ENCODE measurements around the gene EGFL7. TPM values are rescaled to one million over a fixed set of nuclear protein-coding genes. Genes with fewer than 3 reads are reported as not detected.
"Not testable (repeated sequence)": the region's sequence is repeated elsewhere in the genome, so short reads cannot be mapped to it uniquely, and the experiment has no call there.

EGFL7 gene
- total and polyA plus RNA-seq, 10 of the 15 experiments (the other 5 are each of a cell fraction or from before 2014, with no cell fraction given), result 0.06 to 0.46 (median 0.19) TPM; not detected in 5

DNA sequence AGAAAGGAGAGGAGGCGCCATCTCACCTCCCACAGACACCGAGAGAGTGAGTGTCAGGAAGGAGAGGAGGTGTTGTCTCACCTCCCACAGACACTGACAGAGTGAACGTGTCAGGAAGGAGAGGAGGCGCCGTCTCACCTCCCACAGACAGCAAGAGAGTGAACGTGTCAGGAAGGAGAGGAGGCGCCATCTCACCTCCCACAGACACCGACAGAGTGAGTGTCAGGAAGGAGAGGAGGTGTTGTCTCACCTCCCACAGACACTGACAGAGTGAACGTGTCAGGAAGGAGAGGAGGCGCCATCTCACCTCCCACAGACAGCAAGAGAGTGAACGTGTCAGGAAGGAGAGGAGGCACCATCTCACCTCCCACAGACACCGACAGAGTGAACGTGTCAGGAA is 30.6 kb upstream of the EGFL7 start:
- FAIRE-seq; DNase-seq (ENCODE audit: low read depth, low spot score); H2AFZ ChIP-seq (ENCODE audit: control insufficient read depth, low read depth, low read length); H3K9ac ChIP-seq (ENCODE audit: control insufficient read depth, insufficient read depth, low read length); H3K27ac ChIP-seq (ENCODE audit: control insufficient read depth, insufficient read depth); H3K27me3 ChIP-seq (replicated peaks in 1 of 2; ENCODE audit: control insufficient read depth in 2 of 2, insufficient read depth in 2 of 2, low read length in 1 of 2); in situ Hi-C loops (cut with MboI); H3K36me3 ChIP-seq (ENCODE audit: control insufficient read depth in 2 of 2, insufficient read depth in 2 of 2, low read length in 1 of 2); H3K79me2 ChIP-seq (ENCODE audit: control insufficient read depth, insufficient read depth, low read length); intact Hi-C loops (cut with micrococcal nuclease; ENCODE audit: unreplicated experiment); ATAC-seq; H4K20me1 ChIP-seq (ENCODE audit: control insufficient read depth, insufficient read depth); H3K4me2 ChIP-seq (ENCODE audit: control insufficient read depth, insufficient read depth); H3K4me3 ChIP-seq; POLR2A ChIA-PET; H3K9me3 ChIP-seq (replicated peaks; ENCODE audit: control insufficient read depth, insufficient read depth, low read length); BruUV-seq (replicated peaks); H3K4me1 ChIP-seq (ENCODE audit: control insufficient read depth, insufficient read depth, low read length): not testable (repeated sequence)
- CTCF ChIA-PET, result interaction anchor here (0.8 to 1.4 kb wide), 9 partner anchors 10 to 223 kb away, joined by 3 to 34 read pairs (median 4); no protein-coding TSS in a partner anchor
- RAD21 ChIA-PET (ENCODE audit: unreplicated experiment), result interaction anchor here (0.6 to 1.4 kb wide), 6 partner anchors 11 to 147 kb away, joined by 3 to 9 read pairs (median 4); no protein-coding TSS in a partner anchor
- 17% methylated on average over 4 of the region's 13 CpGs for WGBS (ENCODE audit: insufficient coverage, insufficient replicate concordance, low lambda C conversion rate, missing lambda C conversion rate)
- SMC1A ChIA-PET (ENCODE audit: uncharacterized antibody, unreplicated experiment), result interaction anchor here (0.8 to 1.4 kb wide), 5 partner anchors 40 to 147 kb away, joined by 3 to 16 read pairs (median 3); no protein-coding TSS in a partner anchor

- WGBS (ENCODE audit: insufficient coverage, insufficient replicate concordance, low lambda C conversion rate, missing lambda C conversion rate), result 60% methylated on average over 36 of the region's 36 CpGs
Measured at GRCh38 chr9:136632491-136633106, 30.1 kb upstream of the EGFL7 start.

More at GRCh38 chr9:136632491-136633106, 30.1 kb upstream of the EGFL7 start:
- H3K79me2 ChIP-seq (ENCODE audit: control insufficient read depth, insufficient read depth, low read length); POLR2A ChIA-PET; FAIRE-seq; H3K27me3 ChIP-seq (replicated peaks in 1 of 2; ENCODE audit: control insufficient read depth in 2 of 2, insufficient read depth in 2 of 2, low read length in 1 of 2); H3K27ac ChIP-seq (ENCODE audit: control insufficient read depth, insufficient read depth); H2AFZ ChIP-seq (ENCODE audit: control insufficient read depth, low read depth, low read length); H3K4me2 ChIP-seq (ENCODE audit: control insufficient read depth, insufficient read depth); H3K9me3 ChIP-seq (replicated peaks; ENCODE audit: control insufficient read depth, insufficient read depth, low read length); H3K4me3 ChIP-seq; DNase-seq (ENCODE audit: low read depth, low spot score); BruUV-seq (replicated peaks); H3K9ac ChIP-seq (ENCODE audit: control insufficient read depth, insufficient read depth, low read length); intact Hi-C loops (cut with micrococcal nuclease; ENCODE audit: unreplicated experiment); H3K4me1 ChIP-seq (ENCODE audit: control insufficient read depth, insufficient read depth, low read length); in situ Hi-C loops (cut with MboI); H3K36me3 ChIP-seq (ENCODE audit: control insufficient read depth in 2 of 2, insufficient read depth in 2 of 2, low read length in 1 of 2); ATAC-seq; H4K20me1 ChIP-seq (ENCODE audit: control insufficient read depth, insufficient read depth): not testable (repeated sequence)
- CTCF ChIA-PET, result interaction anchor here (1.0 to 2.7 kb wide), 4 partner anchors 12 to 148 kb away, joined by 4 to 34 read pairs (median 22); no protein-coding TSS in a partner anchor
- RAD21 ChIA-PET (ENCODE audit: unreplicated experiment), result interaction anchor here (1.0 to 1.4 kb wide), 2 partner anchors 10 to 146 kb away, joined by 3 to 9 read pairs; no protein-coding TSS in a partner anchor
- SMC1A ChIA-PET (ENCODE audit: uncharacterized antibody, unreplicated experiment), result interaction anchor here (1.4 kb wide), 2 partner anchors 144 to 147 kb away, joined by 15 to 16 read pairs; no protein-coding TSS in a partner anchor

Measured in GM12878 (cell line).